Stimulated activated CD8-positive, alpha-beta memory T cell treated with anti-CD3 and anti-CD28 coated beads, Interleukin-15, amount 100 ng/mL, for 48 hours (primary cell): ENCODE data around the gene CHURC1.

Experiments used
- DNase-seq, 2 donors: peaks; one replicate each; pipeline ENCODE4 v3.0.0-alpha.2; 2020; ENCODE audit warnings: low read depth in 2 of 2

The CHURC1 gene

GRCh38 chr14:64938972-64939816 is 24.9 kb downstream of the CHURC1 start:
- no peak for DNase-seq

- DNase-seq, result no peak
These were observed 25.5 kb downstream of the CHURC1 start for GRCh38 chr14:64939817-64940190.

GRCh38 chr14:64940336-64940910 is 26.2 kb downstream of the CHURC1 start:
- no peak for DNase-seq

GRCh38 chr14:64942531-64943111 is 28.4 kb downstream of the CHURC1 start, which contains the start of gene GPX2:
Gene GPX2, minus strand, starts transcription at chr14:64942745. Its CDS starts 19 bp downstream, at chr14:64942726.
- no peak for DNase-seq

- DNase-seq, result no peak
These were observed 29.3 kb downstream of the CHURC1 start for GRCh38 chr14:64943556-64943955.

DNA sequence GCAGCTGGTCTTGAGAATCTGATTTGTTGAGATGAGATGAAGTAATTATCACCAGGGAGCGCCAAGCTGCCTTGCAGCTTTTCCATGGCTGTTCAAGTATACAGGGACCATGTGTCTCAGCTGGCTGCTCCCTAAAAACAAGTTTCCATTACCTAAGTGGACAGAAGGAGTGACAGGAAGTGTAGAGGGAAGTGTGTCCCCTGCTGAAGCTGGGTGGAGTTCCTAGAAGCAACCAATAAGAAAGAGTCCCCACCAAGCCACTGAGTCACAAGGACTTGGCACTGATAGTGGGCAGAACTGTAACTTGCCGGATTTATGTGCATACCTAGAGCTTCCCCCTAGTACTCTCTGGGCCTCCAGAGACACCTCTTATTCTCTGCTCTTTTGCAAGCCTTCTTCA is 29.8 kb downstream of the CHURC1 start:
- no peak for DNase-seq

- no peak for DNase-seq
These were observed 30.6 kb downstream of the CHURC1 start for GRCh38 chr14:64944861-64945260.

- no peak for DNase-seq
These were observed 31.4 kb downstream of the CHURC1 start for GRCh38 chr14:64945431-64946178.

GRCh38 chr14:64946310-64947045 is 32.2 kb downstream of the CHURC1 start:
- DNase-seq, result no peak

- no peak for DNase-seq
These were observed 33.7 kb downstream of the CHURC1 start for GRCh38 chr14:64947710-64948611.

GRCh38 chr14:64948612-64949210 is 34.5 kb downstream of the CHURC1 start:
- DNase-seq, result no peak

- no peak for DNase-seq
These were observed 36.6 kb downstream of the CHURC1 start for GRCh38 chr14:64950889-64951288.

DNA sequence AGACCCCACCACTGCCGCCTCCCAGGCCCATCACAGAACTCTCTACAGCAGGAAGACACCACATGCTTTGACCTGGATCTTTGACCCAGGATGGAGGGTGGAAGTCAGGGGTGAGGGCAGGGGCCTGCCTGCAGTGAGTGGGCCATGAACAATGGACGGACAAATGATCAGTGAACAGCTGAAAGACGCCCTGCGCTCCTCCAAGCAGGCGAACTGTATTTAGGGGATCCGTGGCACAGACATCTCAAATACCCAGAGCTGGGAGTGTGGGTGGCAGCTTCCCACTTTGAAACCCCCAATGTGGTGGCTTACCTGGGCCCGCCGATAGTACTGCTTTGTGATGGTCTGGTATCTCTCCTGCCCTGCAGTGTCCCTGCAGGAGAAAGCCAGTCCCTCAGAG is 37.0 kb downstream of the CHURC1 start:
- no peak for DNase-seq

DNA sequence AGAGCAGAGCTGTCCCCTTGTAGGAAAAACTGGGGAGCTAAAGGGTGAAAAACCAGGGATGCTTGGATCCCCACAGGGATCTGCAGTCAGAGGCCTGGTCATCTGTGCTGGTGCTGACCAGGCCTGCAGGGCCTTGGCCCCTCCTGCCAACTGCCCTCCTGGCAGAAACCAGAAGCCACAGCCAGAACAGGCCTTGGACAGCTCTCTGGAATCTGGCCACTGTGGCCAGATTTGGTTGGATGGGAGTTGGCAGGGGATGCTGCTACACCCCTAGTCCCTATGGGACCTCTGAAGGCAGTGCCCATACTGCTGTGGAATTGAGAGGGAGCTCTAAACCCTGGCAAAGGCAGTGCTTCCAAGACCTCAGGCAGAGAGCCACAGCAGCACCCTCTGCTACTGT is 37.5 kb downstream of the CHURC1 start:
- DNase-seq, result no peak

DNA sequence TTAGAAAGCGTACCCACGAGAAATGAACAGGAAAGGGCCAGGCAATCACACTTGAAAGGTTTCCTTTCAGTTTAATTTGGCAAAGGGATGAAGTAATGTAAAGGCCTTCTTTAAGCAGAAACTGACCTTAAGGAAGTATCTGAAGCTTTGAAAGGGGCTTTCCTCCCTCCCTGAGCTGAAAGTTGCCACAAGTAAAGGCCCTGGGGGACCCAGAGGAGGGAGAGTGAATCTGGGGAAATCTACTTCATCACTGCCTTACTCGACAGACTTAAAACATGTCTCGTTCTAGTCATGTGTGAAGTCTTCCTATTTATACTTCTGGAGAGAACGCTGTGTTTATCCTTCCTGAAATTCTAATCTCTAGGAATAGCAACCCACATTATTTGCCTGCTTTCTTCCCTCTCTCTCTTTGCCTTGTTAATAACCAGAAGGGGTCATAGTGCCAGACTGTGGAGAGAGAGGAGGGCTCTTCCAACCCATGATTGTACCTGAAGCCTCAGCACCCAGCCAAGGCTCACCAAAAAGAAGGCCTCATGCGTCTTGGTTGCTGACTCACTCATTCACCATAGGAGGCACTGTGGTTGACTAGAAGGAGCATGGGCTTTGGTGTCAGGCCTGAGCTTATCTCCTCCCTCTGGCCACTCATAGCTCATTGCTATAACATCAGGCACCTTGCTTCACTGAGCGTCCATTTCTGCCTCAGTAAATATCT is 38.5 kb downstream of the CHURC1 start:
- no peak for DNase-seq

DNA sequence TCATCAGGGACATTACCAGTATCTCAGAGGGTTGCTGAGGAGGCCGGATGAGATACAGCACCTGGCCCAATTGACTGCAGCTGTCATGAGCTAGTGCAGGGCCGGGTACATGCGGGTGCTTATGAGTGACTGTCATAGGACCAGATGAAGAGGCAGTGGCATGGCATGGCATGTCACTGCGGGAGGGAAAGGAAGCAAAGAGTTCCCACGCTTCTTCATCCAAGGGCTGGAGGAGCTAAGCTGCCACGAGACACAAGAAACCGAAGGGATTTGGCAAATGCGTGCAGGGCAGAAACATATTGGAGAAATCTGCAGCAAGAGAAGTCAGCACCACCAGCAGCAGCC is 39.0 kb downstream of the CHURC1 start:
- DNase-seq, result no peak

GRCh38 chr14:64953661-64954060 is 39.4 kb downstream of the CHURC1 start:
- DNase-seq, result no peak

DNA sequence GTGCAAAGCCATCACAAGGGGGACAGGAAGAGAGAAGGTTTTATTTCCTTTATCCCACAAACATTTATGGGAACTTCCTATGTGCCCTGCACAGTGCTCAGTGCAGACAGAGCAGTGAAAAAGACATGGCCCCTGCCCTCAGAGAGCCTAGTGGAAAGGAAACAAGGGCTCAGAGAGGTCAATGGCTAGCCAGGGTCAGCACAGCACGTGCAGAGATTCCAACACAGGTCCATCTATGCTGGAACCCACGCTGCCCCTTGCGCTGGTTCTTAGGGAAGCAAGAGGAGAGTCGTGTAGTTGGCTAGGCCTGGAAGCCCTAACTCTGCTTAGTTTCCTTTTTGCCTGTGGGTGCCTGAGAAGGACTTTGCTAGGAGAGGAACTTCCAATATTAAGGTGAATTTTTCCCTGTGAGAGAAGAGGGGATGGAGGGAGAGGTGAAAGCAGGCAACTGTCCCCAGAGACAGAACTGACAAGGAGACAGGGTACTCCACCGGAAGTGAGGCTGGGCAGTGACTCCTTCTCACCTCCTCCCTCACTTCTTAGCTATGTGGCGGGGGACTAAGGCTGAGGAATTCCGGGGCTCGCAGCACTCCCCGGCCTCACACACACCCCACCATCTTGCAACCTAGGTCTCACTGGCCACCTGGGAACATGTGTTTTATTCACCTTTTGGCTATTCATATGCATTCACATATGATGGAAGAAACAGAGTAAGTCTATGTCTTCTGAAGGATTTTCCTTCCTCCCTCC is 40.4 kb downstream of the CHURC1 start:
- no peak for DNase-seq

DNA sequence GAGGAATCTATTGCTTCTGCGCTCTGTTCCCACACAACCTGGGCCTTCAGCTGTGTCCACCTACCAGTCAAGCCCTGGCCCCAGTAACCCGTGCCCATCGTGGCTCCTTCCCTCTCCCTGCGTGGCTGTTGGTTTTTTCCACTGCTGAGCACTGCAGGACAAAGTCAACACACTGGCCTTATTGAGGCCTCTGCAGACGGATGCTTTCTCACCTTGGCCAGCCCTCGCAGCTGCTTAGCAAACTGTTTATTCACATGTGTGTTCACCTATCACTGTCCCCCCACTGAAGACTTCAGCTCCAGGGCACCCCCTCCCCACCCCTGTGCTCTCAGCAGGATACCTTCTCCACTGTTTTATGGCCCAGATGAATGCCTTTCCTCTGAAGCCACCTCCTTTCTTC is 41.0 kb downstream of the CHURC1 start:
- DNase-seq, result no peak
